Neural cell (in vitro differentiated cells): ENCODE results near the gene AMPD2. TPM values are rescaled to one million over a fixed set of nuclear protein-coding genes. Genes with fewer than 3 reads are reported as not detected.

Source experiments
- H2AFZ ChIP-seq: fragments of 200-600, 300-800 bp; sonication (generic), shearing (Covaris generic); 2 replicates; pipeline ENCODE4 v1.6.0; 2014; ENCODE audit warnings: low read depth, mild to moderate bottlenecking, antibody characterized with exemption, low read length, moderate library complexity
- H3F3A ChIP-seq: fragments of 200-600 bp; shearing (Covaris generic); 2 replicates; pipeline ENCODE4 v1.6.1; 2016; ENCODE audit warnings: mild to moderate bottlenecking, moderate library complexity, mixed read lengths, antibody characterized with exemption, low read length; ENCODE audit not compliant: insufficient read depth, poor library complexity, severe bottlenecking
- H3K27ac ChIP-seq: fragments of 200-600, 300-800 bp; sonication (generic), shearing (Covaris generic); 2 replicates; pipeline ENCODE4 v1.5.1; 2014; ENCODE audit warnings: mild to moderate bottlenecking, low read length, moderate library complexity
- H3K27me3 ChIP-seq: fragments of 300-800, 200-600 bp; sonication (generic), shearing (Covaris generic); 2 replicates; pipeline ENCODE4 v1.6.0; 2014; ENCODE audit warnings: mild to moderate bottlenecking, low read depth, low read length, moderate library complexity; ENCODE audit not compliant: insufficient read depth
- H3K36me3 ChIP-seq: fragments of 300-800, 200-600 bp; sonication (generic), shearing (Covaris generic); 2 replicates; pipeline ENCODE4 v1.5.1; 2014; ENCODE audit warnings: mild to moderate bottlenecking, antibody characterized with exemption, low read length, moderate library complexity; ENCODE audit not compliant: insufficient read depth
- H3K4me2 ChIP-seq: fragments of 300-800, 200-600 bp; sonication (generic), shearing (Covaris generic); 2 replicates; pipeline ENCODE4 v1.6.0; 2014; ENCODE audit warnings: mild to moderate bottlenecking, low read length
- H3K4me3 ChIP-seq: fragments of 300-800, 200-600 bp; sonication (generic), shearing (Covaris generic); 2 replicates; pipeline ENCODE4 v1.5.1; 2014; ENCODE audit warnings: mild to moderate bottlenecking, low read length, moderate library complexity
- H3K79me2 ChIP-seq: fragments of 200-600 bp; shearing (Covaris generic); replicated peaks from 2 replicates; pipeline ENCODE4 v1.6.0; 2014; ENCODE audit warnings: mild to moderate bottlenecking, low read length, moderate library complexity; ENCODE audit not compliant: insufficient read depth
- H3K9ac ChIP-seq: fragments of 300-800, 200-600 bp; sonication (generic), shearing (Covaris generic); 2 replicates; pipeline ENCODE4 v1.6.1; 2016; ENCODE audit warnings: mild to moderate bottlenecking, low read length, mixed read lengths
- H3K9me2 ChIP-seq: fragments of 200-600 bp; shearing (Covaris generic); 2 replicates; pipeline ENCODE4 v1.6.1; 2016; ENCODE audit warnings: mild to moderate bottlenecking, low read length, mixed read lengths; ENCODE audit not compliant: insufficient read depth
- H3K9me3 ChIP-seq: fragments of 200-600, 300-800 bp; sonication (generic), shearing (Covaris generic); 2 replicates; pipeline ENCODE4 v1.6.1; 2016; ENCODE audit warnings: mild to moderate bottlenecking, mixed run types, low read length, moderate library complexity, mixed read lengths
- H4K20me1 ChIP-seq: fragments of 200-600 bp; shearing (Covaris generic); 2 replicates; pipeline ENCODE4 v1.6.1; 2016; ENCODE audit warnings: mild to moderate bottlenecking, mixed run types; ENCODE audit not compliant: insufficient read depth
- CTCF ChIP-seq: fragments of 450-650 bp; IDR thresholded peaks from 2 replicates; pipeline ENCODE4 v1.5.1; 2014; ENCODE audit warnings: antibody characterized with exemption, mild to moderate bottlenecking, moderate library complexity; ENCODE audit not compliant: poor library complexity, severe bottlenecking
- EP300 ChIP-seq: fragments of 450-650 bp; conservative IDR thresholded peaks from 2 replicates; pipeline ENCODE4 v1.6.1; 2014; ENCODE audit warnings: antibody characterized with exemption, mild to moderate bottlenecking, moderate library complexity; ENCODE audit not compliant: poor library complexity, severe bottlenecking
- EZH2 ChIP-seq: fragments of 200-600, 300-800 bp; shearing (Covaris generic), sonication (generic); IDR thresholded peaks from 2 replicates; pipeline ENCODE4 v1.6.1; 2014; ENCODE audit warnings: antibody characterized with exemption, low read length, borderline replicate concordance, mild to moderate bottlenecking; ENCODE audit not compliant: insufficient read depth, poor library complexity, severe bottlenecking
- MXI1 ChIP-seq: fragments of 450-650 bp; conservative IDR thresholded peaks from 2 replicates; pipeline ENCODE4 v1.6.1; 2014; ENCODE audit warnings: antibody characterized with exemption, mild to moderate bottlenecking; ENCODE audit not compliant: poor library complexity, severe bottlenecking
- POLR2AphosphoS5 ChIP-seq: IDR thresholded peaks from 2 replicates; pipeline ENCODE4 v1.6.1; 2012
- RAD21 ChIP-seq: fragments of 450-650 bp; conservative IDR thresholded peaks from 2 replicates; pipeline ENCODE4 v1.6.1; 2014; ENCODE audit warnings: antibody characterized with exemption, mild to moderate bottlenecking, moderate library complexity
- REST ChIP-seq: IDR thresholded peaks from 2 replicates; pipeline ENCODE4 v1.6.1; 2012; ENCODE audit warnings: borderline replicate concordance
- SMC3 ChIP-seq: fragments of 450-650 bp; conservative IDR thresholded peaks from 2 replicates; pipeline ENCODE4 v1.6.1; 2014; ENCODE audit warnings: antibody characterized with exemption, mild to moderate bottlenecking, moderate library complexity; ENCODE audit not compliant: poor library complexity
- TAF1 ChIP-seq: IDR thresholded peaks from 2 replicates; pipeline ENCODE4 v1.6.1; 2012; ENCODE audit warnings: low read depth
- polyA plus RNA-seq: library from polyadenylated mRNA; depleted of rRNA; stranded (reverse); fragments of >200 nt; gene quantifications from 2 replicates; pipeline ENCODE4 v1.2.3, GENCODE V29; 2014

AMPD2 gene
- polyA plus RNA-seq, 1 donor from 2014 or later, result 104 TPM

GRCh38 chr1:109589177-109589576 lies 30.5 kb upstream of the AMPD2 start:
- Histone ChIP-seq H3K9ac (no peak overlapping the region), H3K9me2 (no peaks in the 10 kb centered on the region), H3K4me3 (no peak overlapping the region), H2AFZ (no peak overlapping the region), H3K9me3 (no peaks in the 10 kb centered on the region), H3K27ac (no peak overlapping the region), H3K36me3 (peaks cover 35% of the 10 kb centered on the region), H3K4me2 (no peak overlapping the region), H3K79me2 (no peaks in the 10 kb centered on the region), H3F3A (no peaks in the 10 kb centered on the region), H4K20me1 (no peaks in the 10 kb centered on the region), H3K27me3 (no peaks in the 10 kb centered on the region)
- no peak for TF ChIP-seq EZH2

- no peaks in the 10 kb centered on the region for H3K9me3 ChIP-seq
- H2AFZ ChIP-seq, result no peak overlapping the region
- peaks cover 35% of the 10 kb centered on the region for H3K36me3 ChIP-seq
- H3K4me3 ChIP-seq, result no peak overlapping the region
- H3K4me2 ChIP-seq, result no peak overlapping the region
- no peaks in the 10 kb centered on the region for H3K79me2 ChIP-seq
- H3K27ac ChIP-seq, result no peak overlapping the region
- no peaks in the 10 kb centered on the region for H3K9me2 ChIP-seq
- H4K20me1 ChIP-seq, result no peaks in the 10 kb centered on the region
- no peaks in the 10 kb centered on the region for H3F3A ChIP-seq
- TF ChIP-seq RAD21, result no peak
- no peak for TF ChIP-seq MXI1
- no peak for TF ChIP-seq EP300
- no peak for TF ChIP-seq POLR2AphosphoS5
- no peak for TF ChIP-seq TAF1
- no peak for TF ChIP-seq REST
- TF ChIP-seq CTCF, result no peak
- TF ChIP-seq SMC3, result no peak
- H3K27me3 ChIP-seq, result no peaks in the 10 kb centered on the region
- no peak overlapping the region for H3K9ac ChIP-seq
These were observed 30.0 kb upstream of the AMPD2 start for GRCh38 chr1:109589679-109590078.

- Histone ChIP-seq H4K20me1 (no peaks in the 10 kb centered on the region), H3K79me2 (no peaks in the 10 kb centered on the region), H3K4me2 (no peak overlapping the region), H3K27ac (no peak overlapping the region), H2AFZ (no peak overlapping the region), H3K36me3 (peaks cover 13% of the 10 kb centered on the region), H3K27me3 (no peaks in the 10 kb centered on the region), H3F3A (no peaks in the 10 kb centered on the region), H3K9me2 (no peaks in the 10 kb centered on the region), H3K9me3 (no peaks in the 10 kb centered on the region), H3K4me3 (no peak overlapping the region), H3K9ac (no peak overlapping the region)
- TF ChIP-seq SMC3 (no peak), CTCF (no peak), REST (no peak), POLR2AphosphoS5 (no peak), RAD21 (no peak), EP300 (no peak), EZH2 (no peak), MXI1 (no peak), TAF1 (no peak)
These were observed 26.7 kb upstream of the AMPD2 start for GRCh38 chr1:109592916-109593315.
